Mucosa of stomach (tissue), 1 donor: ENCODE results near the gene DGKI.

ENCODE experiments used
- H3K27me3 ChIP-seq: one replicate; pipeline ENCODE4 v1.7.0; 2013; ENCODE audit warnings: mild to moderate bottlenecking, low read length; ENCODE audit not compliant: control insufficient read depth, insufficient read depth
- H3K36me3 ChIP-seq: one replicate; pipeline ENCODE4 v1.7.0; 2013; ENCODE audit warnings: low read length; ENCODE audit not compliant: control insufficient read depth, insufficient read depth
- H3K4me1 ChIP-seq: one replicate; pipeline ENCODE4 v1.7.0; 2013; ENCODE audit warnings: mild to moderate bottlenecking, low read length; ENCODE audit not compliant: control insufficient read depth, insufficient read depth
- H3K4me3 ChIP-seq: one replicate; pipeline ENCODE4 v1.7.0; 2013; ENCODE audit warnings: low read length
- H3K9ac ChIP-seq: one replicate; pipeline ENCODE4 v1.7.0; 2013; ENCODE audit warnings: mild to moderate bottlenecking, low read length, moderate library complexity
- H3K9me3 ChIP-seq: one replicate; pipeline ENCODE4 v1.7.0; 2013; ENCODE audit warnings: mild to moderate bottlenecking, low read length, moderate library complexity; ENCODE audit not compliant: control insufficient read depth
- donor health status: Pancreatic carcinoma.

Gene DGKI

GRCh38 chr7:137743021-137743420 is 103.8 kb downstream of the DGKI start:
- Histone ChIP-seq H3K36me3 (no peaks in the 10 kb centered on the region), H3K9ac (no peak overlapping the region), H3K27me3 (no peaks in the 10 kb centered on the region), H3K4me3 (no peak overlapping the region), H3K4me1 (no peaks in the 10 kb centered on the region), H3K9me3 (no peaks in the 10 kb centered on the region)

- Histone ChIP-seq H3K27me3 (no peaks in the 10 kb centered on the region), H3K4me1 (no peaks in the 10 kb centered on the region), H3K4me3 (no peak overlapping the region), H3K9me3 (no peaks in the 10 kb centered on the region), H3K36me3 (no peaks in the 10 kb centered on the region), H3K9ac (no peak overlapping the region)
Measured at GRCh38 chr7:137742051-137742450, 104.7 kb downstream of the DGKI start.

- Histone ChIP-seq H3K27me3 (no peaks in the 10 kb centered on the region), H3K9me3 (no peaks in the 10 kb centered on the region), H3K4me3 (no peak overlapping the region), H3K9ac (no peak overlapping the region), H3K36me3 (no peaks in the 10 kb centered on the region), H3K4me1 (no peaks in the 10 kb centered on the region)
Measured at GRCh38 chr7:137741443-137741842, 105.3 kb downstream of the DGKI start.

- no peaks in the 10 kb centered on the region for H3K27me3 ChIP-seq
- H3K4me3 ChIP-seq: no peak overlapping the region
- H3K36me3 ChIP-seq: no peaks in the 10 kb centered on the region
- no peaks in the 10 kb centered on the region for H3K9me3 ChIP-seq
- H3K9ac ChIP-seq: no peak overlapping the region
- no peaks in the 10 kb centered on the region for H3K4me1 ChIP-seq
Measured at GRCh38 chr7:137734221-137734620, 112.6 kb downstream of the DGKI start.

- H3K4me1 ChIP-seq: no peaks in the 10 kb centered on the region
- H3K9ac ChIP-seq: no peak overlapping the region
- no peak overlapping the region for H3K4me3 ChIP-seq
- no peaks in the 10 kb centered on the region for H3K36me3 ChIP-seq
- no peaks in the 10 kb centered on the region for H3K9me3 ChIP-seq
- H3K27me3 ChIP-seq: no peaks in the 10 kb centered on the region
Measured at GRCh38 chr7:137732168-137732567, 114.6 kb downstream of the DGKI start.

- Histone ChIP-seq H3K4me1 (no peaks in the 10 kb centered on the region), H3K36me3 (no peaks in the 10 kb centered on the region), H3K4me3 (no peak overlapping the region), H3K9ac (no peak overlapping the region), H3K27me3 (no peaks in the 10 kb centered on the region), H3K9me3 (no peaks in the 10 kb centered on the region)
Measured at GRCh38 chr7:137731436-137731835, 115.3 kb downstream of the DGKI start.

- no peaks in the 10 kb centered on the region for H3K36me3 ChIP-seq
- no peak overlapping the region for H3K4me3 ChIP-seq
- H3K4me1 ChIP-seq: no peaks in the 10 kb centered on the region
Measured at GRCh38 chr7:137728426-137728825, 118.3 kb downstream of the DGKI start.

GRCh38 chr7:137727413-137727812 is 119.4 kb downstream of the DGKI start:
- H3K36me3 ChIP-seq: no peaks in the 10 kb centered on the region
- no peak overlapping the region for H3K4me3 ChIP-seq
- H3K9me3 ChIP-seq: no peaks in the 10 kb centered on the region
- no peaks in the 10 kb centered on the region for H3K4me1 ChIP-seq
- H3K9ac ChIP-seq: no peak overlapping the region
- H3K27me3 ChIP-seq: no peaks in the 10 kb centered on the region

More at GRCh38 chr7:137728426-137728825, 118.3 kb downstream of the DGKI start:
- Histone ChIP-seq H3K9me3 (no peaks in the 10 kb centered on the region), H3K27me3 (no peaks in the 10 kb centered on the region), H3K9ac (no peak overlapping the region)

- Histone ChIP-seq H3K4me3 (no peak overlapping the region), H3K9me3 (no peaks in the 10 kb centered on the region), H3K9ac (no peak overlapping the region), H3K4me1 (no peaks in the 10 kb centered on the region), H3K27me3 (no peaks in the 10 kb centered on the region), H3K36me3 (no peaks in the 10 kb centered on the region)
Measured at GRCh38 chr7:137718355-137718754, 128.4 kb downstream of the DGKI start.

GRCh38 chr7:137717811-137718271 is 128.9 kb downstream of the DGKI start:
- Histone ChIP-seq H3K27me3 (no peaks in the 10 kb centered on the region), H3K9me3 (no peaks in the 10 kb centered on the region), H3K4me3 (no peak overlapping the region), H3K4me1 (no peaks in the 10 kb centered on the region), H3K9ac (no peak overlapping the region), H3K36me3 (no peaks in the 10 kb centered on the region)

- Histone ChIP-seq H3K9ac (no peak overlapping the region), H3K4me3 (no peak overlapping the region), H3K27me3 (no peaks in the 10 kb centered on the region), H3K9me3 (no peaks in the 10 kb centered on the region), H3K36me3 (no peaks in the 10 kb centered on the region), H3K4me1 (no peaks in the 10 kb centered on the region)
Measured at GRCh38 chr7:137717045-137717444, 129.7 kb downstream of the DGKI start.

GRCh38 chr7:137716061-137716460 is 130.7 kb downstream of the DGKI start:
- no peak overlapping the region for H3K9ac ChIP-seq
- H3K4me1 ChIP-seq: no peaks in the 10 kb centered on the region
- no peak overlapping the region for H3K4me3 ChIP-seq
- H3K36me3 ChIP-seq: no peaks in the 10 kb centered on the region
- no peaks in the 10 kb centered on the region for H3K27me3 ChIP-seq
- no peaks in the 10 kb centered on the region for H3K9me3 ChIP-seq

- Histone ChIP-seq H3K9me3 (no peaks in the 10 kb centered on the region), H3K27me3 (no peaks in the 10 kb centered on the region), H3K4me3 (no peak overlapping the region), H3K4me1 (no peaks in the 10 kb centered on the region), H3K9ac (no peak overlapping the region), H3K36me3 (no peaks in the 10 kb centered on the region)
Measured at GRCh38 chr7:137715533-137715932, 131.2 kb downstream of the DGKI start.
